Astrocyte (in vitro differentiated cells and primary cell): Measurements from ENCODE around the gene DIP2B. TPM values are rescaled to one million over a fixed set of nuclear protein-coding genes. Genes with fewer than 3 reads are reported as not detected.
"Not testable (repeated sequence)": the region's sequence is repeated elsewhere in the genome, so short reads cannot be mapped to it uniquely, and the experiment has no call there.

Experiments
- DNase-seq: peaks from one replicate; pipeline ENCODE4 v3.0.0-alpha.2; 2010; ENCODE audit warnings: low read depth
- FAIRE-seq: peaks from 2 replicates; lab custom pipeline; 2011; peaks lifted over from hg19 to GRCh38; lab: Jason Lieb, UNC
- H2AFZ ChIP-seq: 2 replicates; pipeline ENCODE4 v1.6.0; 2012; ENCODE audit warnings: low read depth, low read length, inconsistent platforms
- H3K27ac ChIP-seq: 2 replicates; pipeline ENCODE4 v1.5.1; 2011; ENCODE audit warnings: low read depth, low read length, inconsistent platforms
- H3K27me3 ChIP-seq: 2 replicates; pipeline ENCODE4 v1.6.0; 2011; ENCODE audit warnings: low read length, inconsistent platforms; ENCODE audit not compliant: insufficient read depth
- H3K36me3 ChIP-seq: 2 replicates; pipeline ENCODE4 v1.5.1; 2011; ENCODE audit warnings: low read length, inconsistent platforms; ENCODE audit not compliant: insufficient read depth
- H3K4me1 ChIP-seq: 2 replicates; pipeline ENCODE4 v1.5.1; 2011; ENCODE audit warnings: low read length, inconsistent platforms; ENCODE audit not compliant: insufficient read depth
- H3K4me2 ChIP-seq: 2 replicates; pipeline ENCODE4 v1.6.0; 2012; ENCODE audit warnings: low read length, inconsistent platforms
- H3K4me3 ChIP-seq: 2 replicates; pipeline ENCODE4 v1.5.1; 2011; ENCODE audit warnings: low read depth, mild to moderate bottlenecking, low read length, inconsistent platforms; ENCODE audit not compliant: insufficient read depth
- H3K79me2 ChIP-seq: 2 replicates; pipeline ENCODE4 v1.6.0; 2012; ENCODE audit warnings: mild to moderate bottlenecking, low read length, inconsistent platforms; ENCODE audit not compliant: insufficient read depth
- H3K9ac ChIP-seq: 2 replicates; pipeline ENCODE4 v1.6.0; 2012; ENCODE audit warnings: mild to moderate bottlenecking, low read length, inconsistent platforms
- H3K9me3 ChIP-seq: 2 replicates; pipeline ENCODE4 v1.5.1; 2012; ENCODE audit warnings: low read depth, mild to moderate bottlenecking, low read length, inconsistent platforms; ENCODE audit not compliant: insufficient read depth
- H4K20me1 ChIP-seq: 2 replicates; pipeline ENCODE4 v1.6.0; 2012; ENCODE audit warnings: low read length, inconsistent platforms; ENCODE audit not compliant: insufficient read depth
- H3K27ac Mint-ChIP-seq: one replicate; pipeline ENCODE4 v1.8.0; 2021; ENCODE audit warnings: mild to moderate bottlenecking, mixed read lengths; ENCODE audit not compliant: unreplicated experiment
- H3K27me3 Mint-ChIP-seq: one replicate; pipeline ENCODE4 v1.8.0; 2021; ENCODE audit warnings: low read depth, mixed read lengths; ENCODE audit not compliant: unreplicated experiment
- H3K36me3 Mint-ChIP-seq: one replicate; pipeline ENCODE4 v1.8.0; 2021; ENCODE audit warnings: low read depth, mixed read lengths; ENCODE audit not compliant: unreplicated experiment
- H3K4me1 Mint-ChIP-seq: one replicate; pipeline ENCODE4 v1.8.0; 2021; ENCODE audit warnings: low read depth, mixed read lengths; ENCODE audit not compliant: unreplicated experiment
- H3K4me3 Mint-ChIP-seq: one replicate; pipeline ENCODE4 v1.8.0; 2021; ENCODE audit warnings: mild to moderate bottlenecking, moderate library complexity, mixed read lengths; ENCODE audit not compliant: unreplicated experiment
- H3K9me3 Mint-ChIP-seq: one replicate; pipeline ENCODE4 v1.8.0; 2021; ENCODE audit warnings: mild to moderate bottlenecking, mixed read lengths; ENCODE audit not compliant: unreplicated experiment
- EZH2 ChIP-seq: IDR thresholded peaks from 2 replicates; pipeline ENCODE4 v1.6.1; 2012; ENCODE audit warnings: mild to moderate bottlenecking, low read length, inconsistent platforms; ENCODE audit not compliant: insufficient read depth
- total RNA-seq: library from RNA; stranded (reverse); gene quantifications from 2 replicates; pipeline ENCODE4 v1.2.1, GENCODE V29; 2021
- TF ChIP-seq, protein P1 (sequence below): IDR thresholded peaks from 2 replicates; pipeline ENCODE4 v1.5.1; 2011; ENCODE audit warnings: low read depth, mild to moderate bottlenecking, inconsistent platforms, low read length, moderate library complexity; ENCODE audit not compliant: insufficient read depth

The DIP2B gene
- total RNA-seq, 1 donor from 2014 or later: 53.2 TPM

DNA sequence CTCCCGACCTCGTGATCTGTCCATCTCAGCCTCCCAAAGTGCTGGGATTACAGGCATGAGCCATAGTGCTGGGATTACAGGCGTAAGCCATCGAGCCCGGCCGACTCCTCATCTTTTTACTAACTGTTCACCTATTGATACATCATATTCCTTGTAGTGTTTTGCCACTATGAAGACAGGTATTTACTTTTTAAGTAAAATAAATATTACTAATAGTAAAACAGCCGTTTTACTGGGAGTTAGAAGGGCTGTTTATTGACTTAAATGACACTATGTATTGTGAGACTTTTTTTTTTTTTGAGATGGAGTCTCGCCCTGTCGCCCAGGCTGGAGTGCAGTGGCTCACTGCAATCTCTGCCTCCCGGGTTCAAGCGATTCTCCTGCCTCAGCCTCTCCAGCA is 51.5 kb downstream of the DIP2B start:
- Histone ChIP-seq H4K20me1 (peaks cover 52% of the 10 kb centered on the region), H3K36me3 (no peaks in the 10 kb centered on the region), H2AFZ (no peak overlapping the region), H3K27me3 (no peaks in the 10 kb centered on the region), H3K4me2 (peak overlapping the region; percentile 51), H3K27ac (no peak overlapping the region), H3K79me2 (peaks cover 69% of the 10 kb centered on the region), H3K9me3 (no peaks in the 10 kb centered on the region), H3K4me1 (peaks cover 9% of the 10 kb centered on the region), H3K9ac (no peak overlapping the region), H3K4me3 (no peak overlapping the region)
- no peak for DNase-seq
- H3K9me3 Mint-ChIP-seq: no peaks in the 10 kb centered on the region
- no peak for FAIRE-seq
- H3K27ac Mint-ChIP-seq: no peak overlapping the region
- peaks cover 11% of the 10 kb centered on the region for H3K4me1 Mint-ChIP-seq
- TF ChIP-seq, protein P1, sequence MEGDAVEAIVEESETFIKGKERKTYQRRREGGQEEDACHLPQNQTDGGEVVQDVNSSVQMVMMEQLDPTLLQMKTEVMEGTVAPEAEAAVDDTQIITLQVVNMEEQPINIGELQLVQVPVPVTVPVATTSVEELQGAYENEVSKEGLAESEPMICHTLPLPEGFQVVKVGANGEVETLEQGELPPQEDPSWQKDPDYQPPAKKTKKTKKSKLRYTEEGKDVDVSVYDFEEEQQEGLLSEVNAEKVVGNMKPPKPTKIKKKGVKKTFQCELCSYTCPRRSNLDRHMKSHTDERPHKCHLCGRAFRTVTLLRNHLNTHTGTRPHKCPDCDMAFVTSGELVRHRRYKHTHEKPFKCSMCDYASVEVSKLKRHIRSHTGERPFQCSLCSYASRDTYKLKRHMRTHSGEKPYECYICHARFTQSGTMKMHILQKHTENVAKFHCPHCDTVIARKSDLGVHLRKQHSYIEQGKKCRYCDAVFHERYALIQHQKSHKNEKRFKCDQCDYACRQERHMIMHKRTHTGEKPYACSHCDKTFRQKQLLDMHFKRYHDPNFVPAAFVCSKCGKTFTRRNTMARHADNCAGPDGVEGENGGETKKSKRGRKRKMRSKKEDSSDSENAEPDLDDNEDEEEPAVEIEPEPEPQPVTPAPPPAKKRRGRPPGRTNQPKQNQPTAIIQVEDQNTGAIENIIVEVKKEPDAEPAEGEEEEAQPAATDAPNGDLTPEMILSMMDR: no peak
- no peak for TF ChIP-seq EZH2
- H3K4me3 Mint-ChIP-seq: no peak overlapping the region
- peaks cover 4% of the 10 kb centered on the region for H3K36me3 Mint-ChIP-seq
- no peaks in the 10 kb centered on the region for H3K27me3 Mint-ChIP-seq

DNA sequence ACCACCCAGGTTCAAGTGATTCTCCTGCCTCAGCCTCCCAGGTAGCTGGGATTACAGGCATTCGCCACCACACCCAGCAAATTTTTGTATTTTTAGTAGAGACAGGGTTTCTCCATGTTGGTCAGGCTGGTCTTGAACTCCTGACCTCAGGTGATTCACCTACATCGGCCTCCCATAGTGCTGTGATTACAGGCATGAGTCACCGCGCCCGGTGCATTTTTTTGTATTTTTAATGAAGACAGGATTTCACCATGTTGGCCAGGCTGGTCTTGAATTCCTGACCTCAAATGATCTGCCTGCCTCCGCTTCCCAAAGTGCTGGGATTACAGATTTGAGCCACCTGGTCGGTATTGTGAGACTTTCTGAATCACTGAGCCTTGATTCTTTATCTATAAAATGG is 52.0 kb downstream of the DIP2B start:
- Histone ChIP-seq H3K4me2 (peak overlapping the region; percentile 51), H4K20me1 (peaks cover 52% of the 10 kb centered on the region), H3K27ac (peak overlapping the region; percentile 42), H3K79me2 (peaks cover 69% of the 10 kb centered on the region)
- not testable (repeated sequence) for H3K4me1 ChIP-seq, FAIRE-seq, H3K4me3 ChIP-seq, H3K27me3 Mint-ChIP-seq, H2AFZ ChIP-seq, H3K9me3 ChIP-seq, H3K27me3 ChIP-seq, H3K4me3 Mint-ChIP-seq, H3K36me3 ChIP-seq, H3K36me3 Mint-ChIP-seq, H3K9ac ChIP-seq, H3K9me3 Mint-ChIP-seq
- DNase-seq: peak; percentile 81
- peak overlapping the region; percentile 58 for H3K27ac Mint-ChIP-seq
- peaks cover 11% of the 10 kb centered on the region for H3K4me1 Mint-ChIP-seq

DNA sequence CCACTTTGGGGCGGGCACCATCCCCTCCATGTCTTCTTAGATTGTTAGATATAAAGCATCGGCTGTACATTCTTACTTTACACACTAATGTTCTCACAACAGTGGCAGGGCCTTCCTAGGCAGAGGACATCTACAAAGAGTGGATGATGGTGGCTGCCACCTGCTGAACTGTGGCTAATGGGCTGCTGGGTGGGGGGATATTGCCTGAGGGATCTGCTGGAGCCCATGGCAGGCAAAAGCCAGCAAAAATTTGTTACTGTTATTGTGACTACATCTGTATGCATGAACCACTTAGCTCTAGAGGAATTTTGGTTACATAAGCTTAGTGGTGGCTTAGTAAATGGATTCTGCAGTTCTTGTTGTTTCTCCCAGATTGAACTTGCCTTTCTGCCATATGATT is 52.6 kb downstream of the DIP2B start:
- H4K20me1 ChIP-seq: peaks cover 53% of the 10 kb centered on the region
- FAIRE-seq: no peak
- H3K4me1 Mint-ChIP-seq: peaks cover 13% of the 10 kb centered on the region
- H3K4me3 ChIP-seq: no peak overlapping the region
- H3K36me3 ChIP-seq: no peaks in the 10 kb centered on the region
- peaks cover 73% of the 10 kb centered on the region for H3K79me2 ChIP-seq
- H3K4me1 ChIP-seq: peaks cover 9% of the 10 kb centered on the region
- peak overlapping the region; percentile 51 for H3K4me2 ChIP-seq
- no peak overlapping the region for H2AFZ ChIP-seq
- TF ChIP-seq, protein P1: no peak
- TF ChIP-seq EZH2: no peak
- H3K9me3 Mint-ChIP-seq: no peaks in the 10 kb centered on the region
- H3K9me3 ChIP-seq: no peaks in the 10 kb centered on the region
- H3K27me3 Mint-ChIP-seq: no peaks in the 10 kb centered on the region
- no peaks in the 10 kb centered on the region for H3K27me3 ChIP-seq
- H3K27ac ChIP-seq: peak overlapping the region; percentile 42
- H3K4me3 Mint-ChIP-seq: no peak overlapping the region
- no peak overlapping the region for H3K27ac Mint-ChIP-seq
- peak; percentile 39 for DNase-seq
- H3K9ac ChIP-seq: no peak overlapping the region
- H3K36me3 Mint-ChIP-seq: peaks cover 4% of the 10 kb centered on the region
